Activated T-cell treated with anti-CD3 and anti-CD28 coated beads, Interleukin-2, amount 50 U/mL, for 48 hours (primary cell): ENCODE data around the gene KIF26A.

Experiments used
- DNase-seq, 2 experiments: peaks; one replicate each; pipeline ENCODE4 v3.0.0-alpha.2; 2020

Gene KIF26A

DNA sequence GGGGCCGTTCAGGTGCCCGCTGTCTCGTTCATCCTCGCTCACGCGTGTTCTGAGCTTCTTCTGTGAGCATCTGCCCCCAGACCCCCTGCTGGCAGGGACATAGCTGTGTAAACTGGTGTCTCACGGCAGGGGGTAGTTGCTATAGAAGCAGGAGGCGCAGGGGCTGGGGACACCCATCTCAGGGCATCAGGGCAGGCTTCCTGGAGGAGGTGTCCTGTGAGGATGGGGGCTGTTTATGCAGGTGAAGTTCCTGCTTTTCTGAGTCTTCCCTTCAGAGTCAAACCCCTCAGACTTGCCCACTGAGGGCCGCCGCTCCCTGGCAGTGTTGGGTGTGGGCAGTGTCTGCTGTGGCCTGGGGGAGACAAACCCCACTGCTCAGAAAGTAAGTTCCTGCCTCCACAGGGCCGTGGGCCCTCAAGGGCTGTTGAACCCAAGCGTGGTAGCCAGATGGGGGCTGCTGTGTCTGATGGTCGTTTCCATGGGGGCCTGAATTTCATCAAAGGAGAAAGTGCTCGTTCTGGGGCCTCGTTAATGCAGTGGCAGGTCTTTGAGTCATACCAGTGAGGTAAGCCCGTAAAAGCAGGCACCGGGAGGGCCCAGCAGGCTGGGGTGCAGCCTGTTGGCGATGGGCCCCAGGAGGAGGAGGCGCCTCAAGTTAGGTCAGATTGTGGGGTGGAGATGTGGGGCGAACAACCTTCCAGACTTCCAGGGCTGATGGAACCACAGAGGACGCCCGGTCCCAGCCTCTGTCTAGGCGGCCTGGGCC is 23.4 kb downstream of the KIF26A start:
- DNase-seq = no peak

DNA sequence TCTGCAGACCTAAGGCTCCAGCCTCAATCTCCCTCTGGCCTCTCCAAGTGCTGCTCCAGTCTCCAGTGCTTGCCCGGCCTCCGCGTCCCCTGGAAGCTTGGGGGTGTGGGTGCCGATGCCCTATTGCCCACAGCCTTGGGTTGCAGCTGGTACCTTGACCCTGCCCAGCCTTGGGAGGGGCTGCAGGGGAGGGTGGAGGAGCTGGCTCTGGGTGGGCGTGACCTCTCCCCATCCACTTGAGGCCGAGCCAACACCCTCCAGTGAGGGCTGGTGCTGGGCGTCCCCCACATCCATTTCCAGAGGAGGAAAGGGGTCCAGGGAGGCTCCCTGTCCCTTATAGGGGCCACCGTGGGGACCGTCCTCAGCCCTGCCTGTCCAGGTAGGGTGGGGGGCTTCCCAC is 24.1 kb downstream of the KIF26A start:
- no peak for DNase-seq

DNA sequence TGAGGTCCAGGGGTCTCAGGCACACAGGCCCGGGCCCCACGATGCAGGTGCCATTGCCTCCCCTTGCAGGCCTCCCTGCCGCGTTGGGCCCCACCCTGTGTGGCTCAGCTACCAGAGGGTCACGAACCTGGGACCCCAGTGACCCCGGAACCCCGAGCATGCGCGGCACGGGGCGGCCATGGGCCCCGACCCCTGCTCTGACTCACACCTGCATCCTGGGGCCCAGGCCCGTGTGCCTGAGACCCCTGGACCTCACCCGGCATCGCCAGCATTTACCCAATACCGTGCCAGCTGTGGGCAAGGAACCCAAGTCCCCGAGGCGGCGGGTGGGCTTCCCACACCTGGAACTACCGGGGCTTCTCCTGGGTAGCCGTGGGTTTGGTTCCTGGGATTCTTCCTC is 25.2 kb downstream of the KIF26A start:
- DNase-seq = no peak

DNA sequence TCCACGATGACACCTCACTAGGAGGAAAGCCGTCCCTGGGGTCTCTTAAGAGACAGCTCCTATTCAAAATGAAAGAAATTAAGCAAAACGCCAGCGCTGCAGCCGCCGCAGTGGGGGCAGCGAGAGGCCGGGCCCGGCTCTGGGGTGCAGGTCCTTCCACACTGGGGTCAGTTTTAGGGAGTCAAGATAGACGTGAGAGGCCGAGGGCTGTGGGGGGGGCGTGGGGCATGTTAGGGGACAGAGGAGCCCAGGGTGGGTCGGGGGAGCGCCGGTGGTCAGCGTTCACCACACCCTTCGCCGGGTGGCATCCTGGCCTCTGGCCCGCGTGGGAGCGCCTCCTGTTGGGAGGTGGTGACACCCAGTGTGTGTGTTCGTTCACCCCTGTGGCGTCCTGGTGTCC is 25.7 kb downstream of the KIF26A start:
- no peak for DNase-seq

DNA sequence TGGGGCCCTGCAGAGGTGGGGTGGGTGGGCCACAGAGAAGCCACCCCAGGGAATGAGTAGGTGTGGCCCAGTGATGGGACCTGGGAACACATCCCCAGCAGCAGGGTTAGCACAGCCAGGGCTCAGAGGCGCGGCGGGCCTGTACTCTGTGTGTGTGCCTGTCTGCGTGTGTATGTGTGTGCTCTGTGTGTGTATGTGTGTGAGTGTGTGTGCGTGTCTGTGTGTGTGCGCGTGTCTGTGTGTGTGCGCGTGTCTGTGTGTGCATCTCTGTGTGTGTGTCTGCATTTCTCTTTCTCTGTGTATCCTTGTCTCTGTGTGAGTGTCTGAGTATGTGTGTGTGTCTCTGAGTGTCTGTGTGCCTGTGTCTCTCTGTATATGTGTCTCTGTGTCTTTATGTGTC is 26.1 kb downstream of the KIF26A start:
- no peak for DNase-seq

DNA sequence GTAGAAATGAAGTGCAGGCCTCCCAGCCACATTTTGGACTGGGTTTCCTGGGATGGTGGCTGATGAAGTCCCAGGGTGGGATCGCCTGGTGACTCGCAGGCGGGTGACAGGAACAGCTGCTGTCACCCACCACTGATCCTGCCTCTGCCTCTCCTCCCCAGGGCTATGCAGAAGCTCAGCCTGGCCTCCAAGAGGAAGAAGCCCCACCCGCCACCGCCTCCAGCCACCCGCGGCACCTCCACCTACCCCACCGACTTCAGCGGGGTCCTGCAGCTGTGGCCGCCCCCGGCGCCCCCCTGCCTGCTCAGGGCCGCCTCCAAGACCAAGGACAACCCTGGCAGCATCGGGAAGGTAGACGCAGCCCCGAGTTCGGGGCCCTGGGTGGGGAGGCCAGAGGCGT is 28.3 kb downstream of the KIF26A start:
- DNase-seq = no peak

DNA sequence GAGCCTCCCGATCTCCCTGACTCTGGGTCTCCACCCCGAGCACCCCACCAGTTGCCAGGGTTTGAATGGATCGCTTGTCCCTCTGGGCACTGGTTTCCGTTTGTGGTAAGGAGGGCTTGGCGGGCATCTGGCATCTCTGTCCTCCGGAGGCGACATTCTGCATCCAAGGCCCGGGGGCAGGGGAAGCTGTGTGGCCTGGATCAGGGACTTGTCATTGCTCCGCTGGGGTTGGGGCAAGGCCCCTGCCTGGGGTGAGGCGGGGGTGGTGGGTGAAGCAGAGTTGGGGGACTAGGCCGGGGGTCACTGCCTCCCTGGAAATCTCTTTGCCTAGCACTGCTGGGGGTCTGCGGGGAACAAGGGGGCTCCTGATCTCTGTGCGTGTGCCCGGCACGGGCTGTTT is 30.2 kb downstream of the KIF26A start:
- DNase-seq = no peak

DNA sequence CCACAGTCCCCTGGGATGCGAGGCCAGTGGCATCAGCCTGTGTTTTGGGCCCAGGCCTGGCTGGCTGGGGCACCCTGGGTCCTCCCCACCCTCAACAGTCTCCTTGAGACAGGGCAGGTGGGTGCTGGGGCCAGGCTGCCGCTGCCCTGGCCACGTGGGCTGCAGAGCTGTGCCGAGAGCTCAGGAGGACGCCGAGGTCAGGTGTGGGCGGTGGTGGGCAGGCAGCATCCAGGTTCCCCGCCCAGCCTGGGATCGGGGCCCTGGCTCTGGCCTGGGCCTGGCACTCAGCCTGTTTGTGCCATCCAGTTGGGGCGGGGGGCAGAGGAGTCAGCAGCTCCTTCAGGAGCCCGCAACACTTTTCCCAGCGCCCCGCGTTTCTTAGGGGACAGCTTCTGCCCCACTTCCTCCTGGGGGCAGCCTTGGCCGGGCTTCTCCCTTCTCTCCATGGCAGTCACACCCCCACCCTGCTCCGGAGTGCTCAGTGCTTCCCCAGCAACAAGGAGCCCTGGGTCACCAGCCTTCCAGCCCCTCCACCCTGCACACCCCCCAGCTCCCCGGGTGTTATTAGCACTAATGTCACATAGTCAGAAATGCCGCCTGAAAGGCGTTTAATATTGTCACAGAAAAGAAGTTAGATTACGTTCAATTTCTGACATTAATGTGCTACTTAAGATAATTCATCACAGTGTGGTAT is 30.8 kb downstream of the KIF26A start:
- DNase-seq = no peak

DNA sequence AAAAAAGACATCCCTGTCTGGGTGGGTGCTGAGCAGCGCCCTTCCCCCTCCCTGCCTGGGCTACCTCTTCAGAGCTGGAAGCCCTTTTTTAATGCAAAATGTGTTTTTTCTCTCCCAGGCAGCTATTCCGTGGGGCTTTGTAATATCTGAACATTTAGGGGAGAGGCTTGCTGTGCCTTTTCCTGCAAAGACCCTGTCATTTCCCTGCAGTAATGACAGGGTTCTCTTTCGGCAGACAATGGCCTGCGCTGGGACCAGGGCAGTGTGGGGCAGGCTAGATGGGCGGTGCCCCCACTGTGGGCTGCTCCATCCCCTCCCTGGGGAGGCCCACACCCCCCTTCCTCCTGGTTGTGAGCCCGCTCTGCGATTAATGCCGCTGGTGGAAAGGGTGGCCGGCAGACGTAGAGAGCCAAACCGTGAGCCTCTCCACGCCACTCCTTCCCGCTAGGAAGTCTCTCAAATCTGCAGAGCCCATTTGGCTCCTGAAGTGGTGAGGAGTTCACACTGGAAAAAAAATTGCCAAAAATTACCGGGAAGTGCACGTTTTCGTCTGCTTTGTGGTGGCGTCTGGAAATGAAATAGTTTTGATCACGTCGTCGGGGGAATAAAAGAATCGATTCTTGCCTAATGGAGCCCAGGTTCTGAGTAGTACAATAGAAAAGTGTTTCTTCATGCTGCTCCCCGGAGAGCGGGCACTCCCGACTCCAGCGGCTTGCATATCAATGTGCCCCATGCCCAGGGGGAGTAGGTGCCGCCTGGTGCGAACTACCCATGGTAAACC is 31.5 kb downstream of the KIF26A start:
- DNase-seq = no peak

DNA sequence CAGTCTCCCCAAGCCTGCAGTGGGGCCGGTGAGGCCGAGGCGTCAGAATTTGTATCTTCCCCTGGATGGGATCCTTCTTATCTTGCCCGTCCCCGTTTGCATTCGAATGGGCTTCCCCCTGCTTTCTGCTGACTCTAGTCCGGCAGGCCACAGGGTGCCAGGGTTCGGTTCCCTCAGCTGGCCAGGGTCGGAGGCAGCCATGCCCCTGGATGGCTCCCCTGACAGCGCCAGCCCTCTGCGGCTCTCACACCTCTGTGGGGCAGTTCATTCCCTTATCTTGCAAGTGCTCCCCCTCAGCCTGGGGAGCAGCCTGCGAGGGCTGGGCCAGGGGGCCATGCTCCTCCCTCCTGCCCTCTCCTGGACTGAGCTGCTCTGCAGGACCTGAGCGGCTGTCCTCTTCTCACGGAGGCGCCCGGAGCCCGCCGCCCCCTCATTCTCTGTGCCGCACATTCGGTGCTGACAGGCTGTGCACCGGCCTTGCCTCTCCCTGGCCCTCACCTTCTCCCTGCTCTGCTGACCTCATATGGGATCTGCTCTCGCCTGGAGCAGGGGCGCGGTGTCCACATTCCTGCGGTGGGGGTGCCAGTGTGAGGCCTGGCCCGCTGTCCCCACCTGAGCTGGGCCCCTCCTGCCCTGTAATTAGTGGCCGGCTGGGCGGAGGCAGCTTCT is 32.8 kb downstream of the KIF26A start:
- DNase-seq = no peak

DNA sequence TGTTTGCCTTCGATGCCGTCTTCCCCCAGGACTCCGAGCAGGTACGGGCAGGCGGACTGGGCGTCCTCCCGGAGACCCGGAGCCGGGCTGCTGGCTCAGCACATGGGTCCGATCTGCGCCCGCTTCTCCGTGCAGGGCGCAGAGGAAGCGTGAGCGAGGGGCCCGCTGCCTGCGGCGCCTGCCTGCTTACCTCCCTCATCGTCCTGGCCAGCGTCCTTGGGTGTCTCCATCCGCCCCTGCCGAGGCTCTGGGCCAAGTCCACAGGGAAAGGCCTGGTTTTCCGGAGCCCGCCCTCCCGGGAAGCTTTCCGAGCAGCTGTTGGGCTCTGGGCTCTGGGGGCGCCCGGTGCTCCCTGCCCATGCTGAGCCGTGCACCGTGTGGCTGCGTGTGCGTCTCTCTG is 33.5 kb downstream of the KIF26A start:
- DNase-seq = no peak

DNA sequence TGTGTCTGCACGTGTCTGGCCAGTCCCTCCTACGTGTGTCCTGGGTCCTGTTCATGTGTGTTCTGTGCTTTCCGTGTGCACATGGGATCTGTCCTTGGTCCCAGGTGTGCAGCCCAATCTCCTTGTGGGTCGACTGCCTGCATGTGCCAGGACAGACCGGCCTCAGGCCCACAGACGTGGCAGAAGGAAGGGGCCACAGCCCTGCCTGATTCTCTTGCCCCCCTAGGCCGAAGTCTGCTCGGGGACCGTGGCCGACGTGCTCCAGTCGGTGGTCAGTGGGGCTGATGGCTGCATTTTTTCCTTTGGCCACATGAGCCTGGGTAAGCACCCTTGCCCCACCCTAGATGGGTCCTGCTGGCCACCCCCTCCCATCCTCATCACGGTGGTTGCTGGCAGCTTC is 34.0 kb downstream of the KIF26A start:
- DNase-seq = no peak

DNA sequence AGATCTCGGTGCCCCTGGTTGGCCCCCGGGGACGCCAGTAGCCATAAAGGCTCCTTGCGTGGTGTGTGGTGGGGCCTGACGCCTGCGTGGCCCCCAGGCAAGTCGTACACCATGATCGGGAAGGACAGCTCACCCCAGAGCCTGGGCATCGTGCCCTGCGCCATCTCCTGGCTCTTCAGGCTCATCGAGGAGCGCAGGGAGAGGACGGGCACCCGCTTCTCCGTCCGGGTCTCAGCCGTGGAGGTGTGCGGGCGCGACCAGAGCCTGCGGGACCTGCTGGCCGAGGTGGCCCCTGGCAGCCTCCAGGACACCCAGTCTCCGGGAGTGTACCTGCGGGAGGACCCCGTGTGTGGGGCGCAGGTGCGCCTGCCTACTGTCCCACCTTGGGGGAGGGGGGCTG is 34.5 kb downstream of the KIF26A start:
- DNase-seq = no peak

DNA sequence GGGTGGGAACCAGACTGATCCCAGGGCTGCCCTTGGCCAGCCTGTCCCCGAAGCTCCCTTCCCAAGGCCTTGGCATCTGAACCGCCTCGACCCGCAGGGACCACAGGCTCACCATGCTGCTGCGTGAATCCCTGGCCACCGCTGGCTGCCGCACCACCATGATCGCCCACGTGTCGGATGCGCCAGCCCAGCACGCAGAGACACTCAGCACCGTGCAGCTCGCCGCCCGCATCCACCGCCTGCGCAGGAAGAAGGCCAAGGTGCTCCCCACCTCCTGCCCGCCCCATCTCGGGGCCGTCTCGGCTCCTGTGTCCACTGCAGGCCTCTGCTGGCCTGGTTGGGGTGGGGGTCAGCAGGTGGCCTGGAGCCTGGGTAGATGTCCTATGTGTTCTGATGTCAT is 35.7 kb downstream of the KIF26A start:
- DNase-seq = no peak

DNA sequence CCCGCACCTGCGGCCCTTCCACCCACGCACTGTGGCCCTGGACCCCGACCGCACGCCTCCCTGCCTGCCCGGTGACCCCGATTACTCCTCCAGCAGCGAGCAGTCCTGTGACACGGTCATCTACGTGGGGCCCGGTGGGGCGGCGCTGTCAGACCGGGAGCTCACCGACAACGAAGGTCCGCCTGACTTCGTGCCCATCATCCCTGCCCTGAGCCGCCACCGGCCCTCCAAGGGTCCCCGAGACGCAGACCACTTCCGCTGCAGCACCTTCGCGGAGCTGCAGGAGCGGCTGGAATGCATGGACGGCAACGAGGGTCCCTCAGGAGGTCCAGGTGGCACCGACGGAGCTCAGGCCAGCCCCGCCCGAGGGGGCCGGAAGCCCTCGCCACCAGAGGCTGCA is 36.7 kb downstream of the KIF26A start:
- DNase-seq = no peak

DNA sequence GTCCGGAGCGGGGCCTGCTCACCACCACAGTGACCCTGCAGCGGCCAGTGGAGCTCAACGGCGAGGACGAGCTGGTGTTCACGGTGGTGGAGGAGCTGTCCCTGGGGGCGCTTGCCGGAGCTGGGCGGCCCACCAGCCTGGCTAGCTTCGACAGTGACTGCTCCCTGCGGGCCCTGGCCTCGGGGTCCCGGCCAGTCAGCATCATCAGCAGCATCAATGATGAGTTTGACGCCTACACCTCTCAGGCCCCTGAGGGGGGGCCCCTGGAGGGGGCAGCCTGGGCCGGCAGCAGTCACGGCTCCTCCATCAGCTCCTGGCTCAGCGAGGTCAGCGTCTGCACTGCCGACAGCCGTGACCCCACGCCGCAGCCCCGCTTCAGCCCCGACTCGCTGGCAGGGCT is 37.4 kb downstream of the KIF26A start:
- no peak for DNase-seq

DNA sequence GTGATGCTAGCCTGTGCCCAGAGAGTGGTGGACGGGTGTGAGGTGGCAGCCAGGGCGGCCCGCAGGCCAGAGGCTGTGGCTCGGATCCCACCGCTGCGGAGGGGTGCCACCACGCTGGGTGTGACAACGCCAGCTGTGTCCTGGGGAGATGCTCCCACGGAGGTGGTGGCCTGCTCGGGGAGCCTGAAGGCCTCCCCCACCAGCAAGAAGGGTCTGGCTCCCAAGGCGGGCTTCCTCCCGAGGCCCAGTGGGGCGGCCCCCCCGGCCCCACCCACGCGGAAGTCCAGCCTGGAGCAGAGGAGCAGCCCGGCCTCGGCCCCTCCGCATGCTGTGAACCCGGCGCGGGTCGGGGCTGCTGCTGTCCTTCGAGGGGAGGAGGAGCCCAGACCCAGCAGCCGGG is 38.2 kb downstream of the KIF26A start:
- no peak for DNase-seq

DNA sequence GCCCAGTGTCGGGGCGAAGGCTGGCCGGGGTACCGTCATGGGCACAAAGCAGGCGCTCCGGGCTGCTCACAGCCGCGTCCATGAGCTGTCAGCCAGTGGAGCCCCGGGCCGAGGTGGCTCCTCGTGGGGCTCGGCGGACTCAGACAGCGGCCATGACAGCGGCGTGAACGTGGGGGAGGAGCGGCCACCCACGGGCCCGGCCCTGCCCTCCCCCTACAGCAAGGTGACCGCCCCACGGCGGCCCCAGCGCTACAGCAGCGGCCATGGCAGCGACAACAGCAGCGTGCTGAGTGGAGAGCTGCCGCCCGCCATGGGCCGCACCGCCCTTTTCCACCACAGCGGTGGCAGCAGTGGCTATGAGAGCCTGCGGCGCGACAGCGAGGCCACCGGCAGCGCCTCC is 39.0 kb downstream of the KIF26A start:
- DNase-seq = no peak

DNA sequence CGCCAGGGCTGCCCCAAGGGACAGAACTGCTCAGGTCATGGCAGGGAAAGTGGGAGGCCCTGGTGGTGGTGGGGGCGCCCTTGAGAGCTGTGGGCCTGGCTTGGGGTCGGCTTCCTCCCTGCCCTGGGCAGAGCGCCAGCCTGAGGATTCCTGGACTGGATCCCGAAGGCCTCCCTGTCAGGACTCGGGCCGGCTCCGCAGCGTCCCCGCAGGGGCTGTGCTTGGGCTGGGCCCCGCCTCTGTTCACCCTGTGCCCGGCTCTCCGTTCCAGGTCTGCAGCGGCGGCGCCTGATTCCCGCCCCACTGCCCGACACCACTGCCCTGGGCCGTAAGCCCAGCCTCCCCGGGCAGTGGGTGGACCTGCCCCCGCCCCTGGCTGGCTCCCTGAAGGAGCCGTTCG is 39.9 kb downstream of the KIF26A start:
- DNase-seq = no peak

DNA sequence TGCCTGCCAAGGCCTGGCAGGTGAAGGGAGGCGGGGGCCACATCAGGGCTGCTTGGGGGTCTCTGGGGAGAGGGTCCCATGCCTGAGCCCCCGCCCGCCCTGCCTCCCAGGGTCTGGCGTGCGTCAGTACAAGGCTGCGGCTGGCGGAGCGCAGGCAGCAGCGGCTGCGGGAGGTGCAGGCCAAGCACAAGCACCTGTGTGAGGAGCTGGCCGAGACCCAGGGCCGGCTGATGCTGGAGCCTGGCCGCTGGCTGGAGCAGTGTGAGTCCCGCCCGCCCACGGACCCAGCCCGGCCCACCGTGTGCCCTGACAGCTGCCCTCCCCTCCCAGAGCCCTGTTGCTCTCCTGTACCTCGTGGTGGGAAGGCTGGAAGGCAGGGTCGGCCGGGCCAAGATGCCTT is 40.7 kb downstream of the KIF26A start:
- DNase-seq = no peak

DNA sequence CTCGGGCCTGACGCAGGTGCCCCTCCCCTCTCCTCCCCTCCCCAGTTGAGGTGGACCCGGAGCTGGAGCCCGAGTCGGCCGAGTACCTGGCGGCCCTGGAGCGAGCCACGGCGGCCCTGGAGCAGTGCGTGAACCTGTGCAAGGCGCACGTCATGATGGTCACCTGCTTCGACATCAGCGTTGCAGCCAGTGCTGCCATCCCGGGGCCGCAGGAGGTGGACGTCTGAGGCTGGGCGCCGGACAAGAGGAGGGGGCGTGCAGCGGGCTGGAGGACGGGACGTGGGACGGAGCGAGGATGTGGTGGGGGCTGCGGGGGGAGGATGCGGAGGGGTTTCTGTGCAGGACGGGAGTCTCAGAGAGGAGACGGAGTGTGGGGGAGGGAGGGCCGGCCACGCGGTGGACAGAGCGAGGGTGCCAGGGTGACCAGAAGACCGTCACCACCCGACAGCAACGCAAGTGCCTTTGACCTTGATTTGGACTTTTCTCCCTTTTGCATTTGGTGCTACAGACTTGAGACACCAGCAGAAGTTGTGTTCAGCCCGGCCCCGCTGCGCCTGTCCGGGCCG is 41.3 kb downstream of the KIF26A start:
- DNase-seq = no peak

DNA sequence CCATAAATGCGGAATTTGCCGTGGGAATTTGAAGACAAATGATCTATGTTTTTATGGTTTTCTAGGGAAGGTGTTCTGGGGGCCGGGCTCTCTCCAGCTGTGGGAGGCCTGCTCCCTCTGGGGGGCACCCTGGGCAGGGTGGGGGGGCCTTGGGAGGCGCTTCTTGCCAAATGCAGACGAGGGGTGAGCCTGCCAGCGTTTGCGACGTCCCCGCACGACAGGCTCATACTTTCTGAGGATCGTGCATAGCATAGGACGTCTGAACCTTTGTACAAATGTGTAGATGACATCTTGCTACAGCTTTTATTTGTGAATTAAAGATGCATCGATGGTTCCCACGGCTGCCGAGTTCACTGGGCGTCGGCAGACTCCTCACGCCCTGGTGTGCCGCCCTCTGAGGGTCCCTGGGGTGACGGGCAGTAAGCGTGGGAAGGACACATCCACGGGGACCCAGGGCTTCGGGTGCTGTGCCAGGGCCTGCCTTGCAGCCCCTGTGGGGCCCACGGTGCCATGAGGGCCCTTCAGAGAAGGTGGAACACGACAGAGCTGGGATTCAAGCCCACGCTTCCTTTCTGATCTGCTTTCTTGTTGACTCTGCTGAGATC is 42.3 kb downstream of the KIF26A start:
- no peak for DNase-seq
